ENCODE data around the gene EFHC1. TPM values are rescaled to one million over a fixed set of nuclear protein-coding genes. Genes with fewer than 3 reads are reported as not detected.
A peak's percentile ranks its signal among the peaks of the same experiment; 100 is the strongest.

EFHC1 gene
- total RNA-seq, 4 donors from 2014 or later, result 0.46 to 9.3 (median 1.5) TPM

DNA sequence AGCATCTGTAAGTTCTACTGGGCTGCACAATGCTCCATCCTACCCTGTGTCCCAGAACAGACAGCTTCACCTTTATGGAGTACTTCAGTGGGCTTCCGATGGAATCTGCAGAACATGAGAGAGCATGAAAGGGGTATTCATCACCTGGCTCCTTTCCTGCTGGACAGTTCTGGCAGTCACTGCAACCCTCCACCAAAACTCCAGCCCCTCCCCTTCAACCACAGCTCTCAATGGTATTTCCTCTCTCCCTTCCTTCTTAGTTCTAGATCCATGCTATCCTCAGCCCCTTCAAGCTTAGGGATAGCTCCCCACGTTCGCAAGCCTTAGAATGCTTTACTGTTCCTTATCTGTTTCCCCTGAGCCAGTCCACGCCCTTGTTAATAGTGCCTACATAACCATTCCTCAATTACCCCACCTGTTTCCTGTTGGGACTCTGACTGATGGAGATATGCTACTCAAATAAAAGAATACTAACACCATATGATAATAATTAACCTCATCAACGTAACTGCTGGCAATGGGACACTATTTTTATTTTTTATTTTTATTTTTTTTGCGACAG is 130.0 kb downstream of the EFHC1 start:
- H3K27me3 ChIP-seq, result no peaks in the 10 kb centered on the region
- H3K9me3 ChIP-seq, result no peaks in the 10 kb centered on the region
- H3K4me1 ChIP-seq, result peaks cover 15 to 40% of the 10 kb centered on the region in 2 donors
- intact Hi-C loops (cut with DNase I; ENCODE audit: low total_unique reads), result no loop called here
- TF ChIP-seq, protein P1, sequence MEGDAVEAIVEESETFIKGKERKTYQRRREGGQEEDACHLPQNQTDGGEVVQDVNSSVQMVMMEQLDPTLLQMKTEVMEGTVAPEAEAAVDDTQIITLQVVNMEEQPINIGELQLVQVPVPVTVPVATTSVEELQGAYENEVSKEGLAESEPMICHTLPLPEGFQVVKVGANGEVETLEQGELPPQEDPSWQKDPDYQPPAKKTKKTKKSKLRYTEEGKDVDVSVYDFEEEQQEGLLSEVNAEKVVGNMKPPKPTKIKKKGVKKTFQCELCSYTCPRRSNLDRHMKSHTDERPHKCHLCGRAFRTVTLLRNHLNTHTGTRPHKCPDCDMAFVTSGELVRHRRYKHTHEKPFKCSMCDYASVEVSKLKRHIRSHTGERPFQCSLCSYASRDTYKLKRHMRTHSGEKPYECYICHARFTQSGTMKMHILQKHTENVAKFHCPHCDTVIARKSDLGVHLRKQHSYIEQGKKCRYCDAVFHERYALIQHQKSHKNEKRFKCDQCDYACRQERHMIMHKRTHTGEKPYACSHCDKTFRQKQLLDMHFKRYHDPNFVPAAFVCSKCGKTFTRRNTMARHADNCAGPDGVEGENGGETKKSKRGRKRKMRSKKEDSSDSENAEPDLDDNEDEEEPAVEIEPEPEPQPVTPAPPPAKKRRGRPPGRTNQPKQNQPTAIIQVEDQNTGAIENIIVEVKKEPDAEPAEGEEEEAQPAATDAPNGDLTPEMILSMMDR (IDR thresholded peaks at IDR 0.05 in 4 of 5, conservative IDR thresholded peaks at IDR 0.05 in 1 of 5), result no peak
- TF ChIP-seq POLR2A (IDR thresholded peaks at IDR 0.05), result no peak
- in situ Hi-C loops (cut with MboI; ENCODE audit: low sequenced_read_pairs in 4 of 4), result no loop called here
- DNase-seq (no peak), ATAC-seq (no peak)
- no peak overlapping the region for H3K4me3 ChIP-seq
- H3K36me3 ChIP-seq, result no peaks in the 10 kb centered on the region
- H3K27ac ChIP-seq, result no peak overlapping the region

DNA sequence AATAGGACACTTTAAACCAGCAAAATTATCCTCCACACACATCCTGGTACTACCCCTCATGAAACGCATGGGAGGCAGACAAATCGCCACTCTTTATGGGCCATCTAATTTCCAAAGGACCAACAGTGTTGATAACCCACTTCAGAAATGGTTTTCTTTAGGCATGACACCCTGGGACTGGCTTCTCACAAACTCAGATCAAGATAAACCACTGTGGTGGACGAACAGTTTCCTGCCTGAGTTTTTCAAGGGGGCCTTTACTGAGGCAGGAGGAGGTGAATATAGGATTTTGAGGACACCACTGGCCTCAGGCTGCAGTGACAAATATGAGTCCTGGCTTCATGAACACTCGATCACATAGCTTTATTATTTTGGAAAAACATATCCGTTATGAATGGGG is 130.7 kb downstream of the EFHC1 start:
- DNase-seq (no peak), ATAC-seq (no peak)
- no peak overlapping the region for H3K27ac ChIP-seq
- no peaks in the 10 kb centered on the region for H3K9me3 ChIP-seq
- H3K27me3 ChIP-seq, result no peaks in the 10 kb centered on the region
- in situ Hi-C loops (cut with MboI; ENCODE audit: low sequenced_read_pairs in 4 of 4), result no loop called here
- intact Hi-C loops (cut with DNase I; ENCODE audit: low total_unique reads), result no loop called here
- H3K4me1 ChIP-seq, result peaks cover 15 to 40% of the 10 kb centered on the region in 2 donors
- no peaks in the 10 kb centered on the region for H3K36me3 ChIP-seq
- no peak for TF ChIP-seq POLR2A (IDR thresholded peaks at IDR 0.05)
- TF ChIP-seq, protein P1 (IDR thresholded peaks at IDR 0.05 in 4 of 5, conservative IDR thresholded peaks at IDR 0.05 in 1 of 5), result no peak
- H3K4me3 ChIP-seq, result no peak overlapping the region

DNA sequence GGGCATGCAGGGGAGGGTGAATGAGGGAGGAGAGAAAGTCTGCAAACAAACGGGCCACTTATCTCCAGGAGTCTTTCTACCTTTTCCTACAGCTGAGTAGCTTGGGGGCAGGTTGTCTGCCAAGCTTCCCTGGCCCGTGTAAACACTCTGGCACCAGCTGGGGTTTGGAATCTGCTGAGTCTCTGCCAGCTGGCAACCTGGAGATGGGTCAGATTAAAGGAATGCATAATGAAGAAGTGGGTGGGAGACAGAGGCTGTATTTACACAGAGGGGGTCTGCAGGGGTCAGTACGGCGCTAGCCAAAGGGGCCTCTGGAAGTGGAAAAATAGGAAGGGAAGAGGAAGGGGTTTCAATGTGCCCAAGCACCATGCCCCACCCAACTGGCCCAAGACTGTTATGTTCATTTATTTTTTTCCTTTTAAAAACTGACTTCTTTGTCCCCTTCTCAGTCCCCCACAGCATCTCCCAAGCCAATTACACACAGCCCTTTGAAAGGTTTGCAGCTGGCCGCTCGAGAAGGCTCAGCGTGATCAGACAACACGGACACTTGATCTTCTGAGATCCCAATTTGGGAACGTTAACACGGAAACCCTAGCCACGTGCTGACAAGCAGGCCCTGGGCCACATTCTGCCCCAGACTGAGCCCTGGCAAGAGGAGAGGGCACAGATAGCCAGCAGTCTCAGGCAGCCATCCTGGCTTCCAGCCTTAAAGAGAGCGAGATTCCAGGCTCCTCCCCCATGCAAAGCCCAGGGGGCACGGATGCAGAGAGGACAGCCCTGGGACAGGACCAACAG is 131.5 kb downstream of the EFHC1 start:
- no peaks in the 10 kb centered on the region for H3K36me3 ChIP-seq
- in situ Hi-C loops (cut with MboI; ENCODE audit: low sequenced_read_pairs in 4 of 4), result no loop called here
- H3K9me3 ChIP-seq, result no peaks in the 10 kb centered on the region
- H3K4me1 ChIP-seq, result peaks cover 15 to 40% of the 10 kb centered on the region in 2 donors
- no peaks in the 10 kb centered on the region for H3K27me3 ChIP-seq
- H3K4me3 ChIP-seq, result peak overlapping the region in 2 of 4 donors; percentile 0 to 22
- intact Hi-C loops (cut with DNase I; ENCODE audit: low total_unique reads), result no loop called here
- TF ChIP-seq, protein P1 (IDR thresholded peaks at IDR 0.05 in 4 of 5, conservative IDR thresholded peaks at IDR 0.05 in 1 of 5), result no peak
- no peak for TF ChIP-seq POLR2A (IDR thresholded peaks at IDR 0.05)
- ATAC-seq (peak; percentile 96 to 97), DNase-seq (peak; percentile 76 to 79)
- H3K27ac ChIP-seq, result peak overlapping the region; percentile 36 to 76 (median 44)

DNA sequence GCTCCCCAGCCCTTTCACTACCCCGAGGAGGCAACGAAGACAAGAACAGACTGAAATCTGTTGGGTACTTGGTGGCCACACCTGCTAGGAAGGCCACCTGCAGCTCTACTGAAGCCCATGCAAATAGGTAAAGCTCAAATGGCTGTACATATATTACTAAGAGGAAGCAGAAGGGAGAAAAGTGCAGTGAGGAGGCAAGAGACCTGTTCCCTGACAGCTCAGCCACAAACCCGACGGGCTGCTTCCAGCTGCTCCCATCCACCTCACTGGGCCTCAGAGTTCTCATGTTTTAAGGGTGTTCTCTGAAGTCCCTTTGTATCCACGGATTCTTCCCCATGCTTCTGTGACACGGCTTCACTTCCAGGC is 132.1 kb downstream of the EFHC1 start:
- Histone ChIP-seq H3K9me3 (no peaks in the 10 kb centered on the region), H3K4me1 (peaks cover 15 to 40% of the 10 kb centered on the region in 2 donors), H3K27me3 (no peaks in the 10 kb centered on the region), H3K27ac (peak overlapping the region; percentile 36 to 76 (median 44)), H3K36me3 (no peaks in the 10 kb centered on the region), H3K4me3 (peak overlapping the region in 1 of 4 donors; percentile 0)
- DNase-seq, result no peak
- no peak for TF ChIP-seq POLR2A (IDR thresholded peaks at IDR 0.05)
- TF ChIP-seq, protein P1 (IDR thresholded peaks at IDR 0.05 in 4 of 5, conservative IDR thresholded peaks at IDR 0.05 in 1 of 5), result no peak
- intact Hi-C loops (cut with DNase I; ENCODE audit: low total_unique reads), result no loop called here
- in situ Hi-C loops (cut with MboI; ENCODE audit: low sequenced_read_pairs in 4 of 4), result no loop called here
- ATAC-seq, result peak in 1 of 2 donors; percentile 17
